ENCODE results near the gene BCKDK. TPM values are rescaled to one million over a fixed set of nuclear protein-coding genes. Genes with fewer than 3 reads are reported as not detected.
"Not testable (repeated sequence)": the region's sequence is repeated elsewhere in the genome, so short reads cannot be mapped to it uniquely, and the experiment has no call there.

The BCKDK gene
- total RNA-seq, 2 donors from 2014 or later = 48.6 to 98.3 TPM

GRCh38 chr16:31143011-31143693 lies 35.0 kb downstream of the BCKDK start:
- peaks cover 8% of the 10 kb centered on the region for H3K4me1 Mint-ChIP-seq
- no peaks in the 10 kb centered on the region for H3K9me3 Mint-ChIP-seq
- peak overlapping the region; percentile 61 for H3K27ac Mint-ChIP-seq
- no peaks in the 10 kb centered on the region for H3K36me3 Mint-ChIP-seq (ENCODE audit: low read depth)
- H3K27me3 Mint-ChIP-seq = no peaks in the 10 kb centered on the region
- no peak for ATAC-seq (replicated peaks)
- peak overlapping the region; percentile 67 for H3K4me3 Mint-ChIP-seq

DNA sequence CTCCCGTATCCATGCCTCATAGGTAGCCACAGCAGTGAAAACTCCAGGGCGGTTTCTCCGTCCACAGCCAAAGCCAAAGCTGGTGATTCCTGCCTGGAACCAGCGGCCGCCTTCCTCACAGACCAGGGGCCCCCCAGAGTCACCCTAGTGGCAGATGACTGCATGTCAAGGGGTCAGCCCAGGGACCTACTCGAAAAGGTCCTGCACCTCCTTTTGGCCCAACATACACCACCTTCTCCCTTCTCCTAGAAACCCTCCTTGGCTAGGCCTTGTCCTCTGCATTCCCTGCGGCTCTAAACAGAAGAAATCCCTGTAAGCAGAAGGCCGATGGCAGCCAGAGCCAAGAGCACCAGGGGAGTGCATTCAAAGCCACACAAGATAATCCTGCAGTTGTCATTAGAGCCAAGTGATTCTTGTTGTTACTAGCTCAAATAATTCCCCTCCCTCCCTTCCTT lies 35.5 kb downstream of the BCKDK start:
- Mint-ChIP-seq H3K4me3 (peak overlapping the region; percentile 67), H3K36me3 (ENCODE audit: low read depth) (no peaks in the 10 kb centered on the region), H3K9me3 (no peaks in the 10 kb centered on the region), H3K4me1 (peaks cover 5% of the 10 kb centered on the region), H3K27me3 (no peaks in the 10 kb centered on the region), H3K27ac (peak overlapping the region; percentile 61)
- no peak for ATAC-seq (replicated peaks)

DNA sequence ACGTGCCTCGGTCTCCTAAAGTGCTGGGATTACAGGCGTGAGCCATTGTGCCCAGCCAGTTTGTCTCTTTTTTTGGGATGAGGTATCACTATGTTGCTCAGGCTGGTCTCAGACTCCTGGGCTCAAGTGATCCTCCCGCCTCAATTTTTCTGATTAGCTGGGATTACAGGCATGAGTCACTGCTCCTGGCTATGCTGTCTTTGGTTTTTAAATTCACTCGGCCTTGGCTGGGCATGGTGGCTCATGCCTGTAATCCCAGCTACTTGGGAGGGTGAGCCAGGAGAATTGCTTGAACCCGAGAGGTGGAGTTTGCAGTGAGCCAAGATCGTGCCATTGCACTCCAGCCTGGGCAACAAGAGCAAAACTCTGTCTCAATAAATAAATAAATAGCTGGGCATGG lies 36.2 kb downstream of the BCKDK start:
- H3K27me3 Mint-ChIP-seq; H3K4me1 Mint-ChIP-seq; H3K9me3 Mint-ChIP-seq; ATAC-seq (replicated peaks); H3K36me3 Mint-ChIP-seq (ENCODE audit: low read depth): not testable (repeated sequence)
- peak overlapping the region; percentile 67 for H3K4me3 Mint-ChIP-seq
- H3K27ac Mint-ChIP-seq = peak overlapping the region; percentile 61

DNA sequence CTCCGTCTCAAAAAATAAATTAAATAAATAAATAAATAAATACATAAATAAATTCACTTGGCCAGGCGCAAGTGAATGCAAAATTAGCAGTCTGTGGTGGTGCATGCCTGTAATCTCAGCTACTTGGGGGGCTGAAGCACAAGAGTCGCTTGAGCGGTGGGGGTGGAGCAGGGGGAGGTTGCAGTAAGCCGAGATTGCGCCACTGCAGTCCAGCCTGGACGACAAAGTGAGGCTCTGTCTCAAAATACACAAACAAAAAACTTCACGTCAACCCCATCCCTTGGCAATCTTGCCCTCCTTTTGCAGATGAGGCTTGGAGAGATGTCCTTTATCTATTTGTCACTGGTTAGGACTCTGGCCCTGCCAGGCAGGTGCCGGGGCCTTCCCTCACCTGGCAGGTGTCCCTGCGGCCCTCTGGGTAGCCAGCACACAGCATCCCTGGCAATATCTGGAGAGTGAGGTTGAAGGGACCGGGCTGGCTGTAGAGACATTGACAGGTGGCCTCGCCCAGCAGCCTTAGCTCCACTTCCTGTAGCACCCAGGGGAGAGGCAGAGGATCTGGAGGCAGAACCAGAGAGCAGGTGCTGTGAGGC lies 37.3 kb downstream of the BCKDK start:
- no peak for ATAC-seq (replicated peaks)
- Mint-ChIP-seq H3K4me1 (peaks cover 5% of the 10 kb centered on the region), H3K9me3 (no peaks in the 10 kb centered on the region), H3K27ac (no peak overlapping the region), H3K36me3 (ENCODE audit: low read depth) (no peaks in the 10 kb centered on the region), H3K27me3 (no peaks in the 10 kb centered on the region), H3K4me3 (no peak overlapping the region)

DNA sequence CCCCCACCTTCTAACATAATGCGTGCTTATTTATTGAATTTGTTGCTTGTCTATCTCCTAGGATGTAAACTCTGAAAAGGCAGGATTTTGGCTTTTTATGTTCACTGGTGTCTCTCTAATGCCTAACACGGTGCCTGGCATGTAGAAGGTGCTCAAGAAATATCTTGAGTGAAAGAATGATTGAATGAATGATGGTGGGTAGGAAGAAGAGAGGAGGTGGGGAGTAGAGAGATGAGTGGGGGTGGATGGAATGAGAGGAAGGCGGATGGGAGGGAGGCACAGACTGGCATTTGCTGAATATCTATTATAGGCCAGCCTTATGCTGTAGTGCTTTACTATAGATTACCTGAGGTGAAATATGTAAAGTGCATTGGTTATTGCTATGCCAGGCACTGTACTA lies 39.4 kb downstream of the BCKDK start:
- no peak overlapping the region for H3K27ac Mint-ChIP-seq
- H3K9me3 Mint-ChIP-seq = no peaks in the 10 kb centered on the region
- no peak for ATAC-seq (replicated peaks)
- H3K4me1 Mint-ChIP-seq = peaks cover 5% of the 10 kb centered on the region
- H3K36me3 Mint-ChIP-seq (ENCODE audit: low read depth) = no peaks in the 10 kb centered on the region
- no peak overlapping the region for H3K4me3 Mint-ChIP-seq
- no peaks in the 10 kb centered on the region for H3K27me3 Mint-ChIP-seq

DNA sequence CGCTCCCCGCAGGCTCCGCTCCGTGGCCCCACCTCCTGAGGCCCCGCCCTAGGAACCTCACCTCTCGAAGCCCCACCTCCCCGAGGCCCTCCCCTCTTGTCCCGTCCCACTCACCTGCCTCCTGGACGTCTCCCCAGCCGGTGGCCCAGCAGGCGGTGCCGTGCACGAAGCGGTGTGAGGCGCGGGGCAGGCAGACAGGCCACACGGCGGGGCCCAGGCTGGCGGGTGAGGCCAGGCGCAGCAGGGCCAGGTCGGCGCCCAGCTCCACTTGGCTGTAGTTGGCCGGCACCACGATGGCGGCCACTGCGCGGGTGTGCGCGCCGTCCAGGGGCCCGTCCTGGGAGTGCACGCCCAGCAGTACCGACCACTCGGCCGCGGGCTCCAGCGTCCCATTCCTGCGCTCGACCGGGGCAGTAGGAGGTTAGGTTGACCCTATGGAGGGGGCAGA lies 40.1 kb downstream of the BCKDK start:
- no peaks in the 10 kb centered on the region for H3K27me3 Mint-ChIP-seq
- H3K4me1 Mint-ChIP-seq = peaks cover 5% of the 10 kb centered on the region
- no peak overlapping the region for H3K27ac Mint-ChIP-seq
- H3K36me3 Mint-ChIP-seq (ENCODE audit: low read depth) = no peaks in the 10 kb centered on the region
- no peak for ATAC-seq (replicated peaks)
- H3K4me3 Mint-ChIP-seq = no peak overlapping the region
- H3K9me3 Mint-ChIP-seq = no peaks in the 10 kb centered on the region

- Mint-ChIP-seq H3K27me3 (no peaks in the 10 kb centered on the region), H3K36me3 (ENCODE audit: low read depth) (no peaks in the 10 kb centered on the region), H3K27ac (no peak overlapping the region), H3K4me3 (no peak overlapping the region), H3K9me3 (no peaks in the 10 kb centered on the region), H3K4me1 (no peaks in the 10 kb centered on the region)
- ATAC-seq (replicated peaks) = no peak
Measured at GRCh38 chr16:31148896-31149295, 40.7 kb downstream of the BCKDK start.

- no peaks in the 10 kb centered on the region for H3K9me3 Mint-ChIP-seq
- no peak overlapping the region for H3K27ac Mint-ChIP-seq
- no peak overlapping the region for H3K4me3 Mint-ChIP-seq
- no peak for ATAC-seq (replicated peaks)
- H3K4me1 Mint-ChIP-seq = no peaks in the 10 kb centered on the region
- no peaks in the 10 kb centered on the region for H3K27me3 Mint-ChIP-seq
- H3K36me3 Mint-ChIP-seq (ENCODE audit: low read depth) = no peaks in the 10 kb centered on the region
Measured at GRCh38 chr16:31149332-31149731, 41.1 kb downstream of the BCKDK start.

DNA sequence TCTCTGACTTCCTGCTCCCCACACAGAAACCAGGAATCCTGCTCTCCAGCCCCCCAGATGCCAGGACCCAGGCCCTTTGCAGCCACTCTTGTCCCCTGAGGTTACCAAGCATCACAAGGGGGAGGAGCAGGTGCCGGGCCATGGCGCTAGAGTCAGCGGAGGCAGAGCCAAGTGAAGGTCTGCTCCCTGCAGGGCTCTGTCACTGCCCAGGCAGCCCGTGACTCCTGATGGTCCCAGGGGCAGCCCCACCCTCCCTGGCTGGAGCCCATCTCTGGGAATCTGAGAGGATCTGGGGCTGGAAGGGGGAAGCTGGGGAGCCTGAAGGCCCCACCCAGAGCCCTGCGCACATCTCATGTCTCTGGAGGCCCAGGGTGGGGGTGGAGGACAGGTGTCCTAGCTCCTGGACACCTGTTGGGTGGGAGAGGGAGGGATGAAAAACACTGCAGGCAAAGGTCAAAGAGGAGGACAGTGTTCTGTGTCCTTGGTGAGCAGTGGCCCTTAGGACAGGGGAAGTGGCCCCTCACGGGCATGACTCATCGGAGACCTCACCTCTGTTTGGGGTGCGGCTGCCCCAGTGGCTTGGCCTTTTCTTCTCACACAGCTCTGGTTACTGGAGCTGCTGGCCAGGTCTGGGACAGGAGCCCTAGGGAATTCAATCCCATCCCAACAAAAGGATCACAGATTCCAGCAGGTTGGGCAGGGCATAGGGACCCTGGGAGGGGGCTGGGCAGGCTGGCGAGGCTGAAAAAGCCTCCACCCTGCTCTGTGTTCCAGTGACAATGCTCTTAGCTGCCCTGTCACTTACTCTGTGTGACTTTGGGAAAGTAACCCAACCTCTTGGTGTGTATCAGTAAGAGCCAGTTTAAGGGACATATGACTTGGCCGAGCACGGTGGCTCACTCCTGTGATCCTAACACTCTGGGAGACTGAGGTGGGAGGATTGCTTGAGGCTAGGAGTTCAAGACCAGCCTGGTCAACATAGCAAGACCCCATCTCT lies 42.0 kb downstream of the BCKDK start, which contains the start of gene PRSS36:
Gene PRSS36, minus strand, starts transcription at position 173 of the 997 bp plus-strand sequence. Its CDS starts 31 bp downstream, at position 142.
- Mint-ChIP-seq H3K4me1 (no peaks in the 10 kb centered on the region), H3K4me3 (no peak within 1 kb of the TSS), H3K27ac (no peak within 1 kb of the TSS), H3K9me3 (no peaks in the 10 kb centered on the region), H3K27me3 (no peaks in the 10 kb centered on the region), H3K36me3 (ENCODE audit: low read depth) (no peaks in the 10 kb centered on the region)
- ATAC-seq (replicated peaks) = no peak

DNA sequence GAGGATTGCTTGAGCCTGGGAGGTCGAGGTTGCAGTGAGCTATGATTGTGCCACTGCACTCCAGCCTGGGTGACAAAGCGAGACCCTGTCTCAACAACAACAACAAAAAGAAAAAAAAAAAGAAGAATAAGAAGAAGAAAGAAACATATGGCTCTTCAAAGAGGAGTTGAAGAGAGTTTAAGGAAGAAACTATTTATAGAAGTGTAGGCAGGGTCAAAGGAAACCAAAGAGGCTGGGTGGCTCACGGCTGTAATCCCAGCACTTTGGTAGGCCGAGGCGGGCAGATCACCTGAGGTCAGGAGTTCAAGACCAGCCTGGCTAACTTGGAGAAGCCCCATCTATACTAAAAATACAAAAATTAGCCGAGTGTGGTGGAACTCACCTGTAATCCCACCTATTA lies 42.8 kb downstream of the BCKDK start:
- H3K9me3 Mint-ChIP-seq; H3K27ac Mint-ChIP-seq; H3K4me3 Mint-ChIP-seq; H3K27me3 Mint-ChIP-seq; ATAC-seq (replicated peaks); H3K36me3 Mint-ChIP-seq (ENCODE audit: low read depth); H3K4me1 Mint-ChIP-seq: not testable (repeated sequence)

- no peaks in the 10 kb centered on the region for H3K36me3 Mint-ChIP-seq (ENCODE audit: low read depth)
- H3K27me3 Mint-ChIP-seq = no peaks in the 10 kb centered on the region
- no peak overlapping the region for H3K27ac Mint-ChIP-seq
- no peaks in the 10 kb centered on the region for H3K4me1 Mint-ChIP-seq
- no peaks in the 10 kb centered on the region for H3K9me3 Mint-ChIP-seq
- ATAC-seq (replicated peaks) = no peak
- H3K4me3 Mint-ChIP-seq = no peak overlapping the region
Measured at GRCh38 chr16:31157136-31157535, 49.0 kb downstream of the BCKDK start.

Other genes starting within 250 kb of the BCKDK start
- gene BCL7C, start 214.3 kb upstream of the BCKDK start, total RNA-seq = 10 to 100 TPM; 34.1 to 39.3 TPM
- under 1 TPM; 0.15 to 0.26 TPM for gene CTF1, start 211.8 kb upstream of the BCKDK start, total RNA-seq
- gene FBXL19, start 184.8 kb upstream of the BCKDK start, total RNA-seq = 10 to 100 TPM; 32.2 to 40.7 TPM
- 10 to 100 TPM; 12.4 to 25.8 TPM for gene ORAI3, start 159.3 kb upstream of the BCKDK start, total RNA-seq
- 10 to 100 TPM; 27.5 to 33.7 TPM for gene SETD1A, start 150.6 kb upstream of the BCKDK start, total RNA-seq
- gene HSD3B7, start 123.2 kb upstream of the BCKDK start, total RNA-seq = 1 to 10 TPM; 8.8 TPM
- gene STX1B, start 97.7 kb upstream of the BCKDK start, total RNA-seq = under 1 TPM; 0.17 to 0.95 TPM
- 10 to 100 TPM; 49.4 to 76.9 TPM for gene STX4, start 74.8 kb upstream of the BCKDK start, total RNA-seq
- 10 to 100 TPM; 15.1 to 19.4 TPM for gene ZNF668, start 34.1 kb upstream of the BCKDK start, total RNA-seq
- 10 to 100 TPM; 19.6 to 29.7 TPM for gene ZNF646, start 34.0 kb upstream of the BCKDK start, total RNA-seq
- gene PRSS53, start 19.4 kb upstream of the BCKDK start, total RNA-seq = 10 to 100 TPM in 1 of 2 donors, 1 to 10 TPM in 1; 4.5 to 17.3 TPM
- 100 to 1,000 TPM in 1 of 2 donors, 10 to 100 TPM in 1; 75.3 to 107 TPM for gene VKORC1, start 13.6 kb upstream of the BCKDK start, total RNA-seq
- 10 to 100 TPM; 49.7 to 50.2 TPM for gene KAT8, start 9.3 kb downstream of the BCKDK start, total RNA-seq
- not detected for gene PRSS8, start 27.3 kb downstream of the BCKDK start, total RNA-seq
- gene PRSS36, start 41.7 kb downstream of the BCKDK start, total RNA-seq = 1 to 10 TPM; 1.1 TPM
- 100 to 1,000 TPM; 425 to 686 TPM for gene FUS, start 71.8 kb downstream of the BCKDK start, total RNA-seq
- 10 to 100 TPM in 1 of 2 donors, 1 to 10 TPM in 1; 9.6 to 25.6 TPM for gene PYCARD, start 94.4 kb downstream of the BCKDK start, total RNA-seq
- gene TRIM72, start 105.7 kb downstream of the BCKDK start, total RNA-seq = under 1 TPM in 1 of 2 donors, not detected in 1; 0.08 TPM
- gene PYDC1, start 108.7 kb downstream of the BCKDK start, total RNA-seq = under 1 TPM in 1 of 2 donors, not detected in 1; 0.61 TPM
- gene ITGAM, start 151.6 kb downstream of the BCKDK start, total RNA-seq = 1 to 10 TPM; 4.9 to 6.4 TPM
- 10 to 100 TPM; 25.5 to 50.4 TPM for gene ITGAX, start 246.8 kb downstream of the BCKDK start, total RNA-seq

All from activated T-helper 17 cell treated with anti-CD3 and anti-CD28 coated beads, Interleukin-2, amount 50 U/mL, for 72 hours (primary cell).